DMS153 treated with DMSO at 0.1 percent for 48 hours (cell line): Measurements from ENCODE around the gene SCP2.

Experiments
- DNase-seq: peaks from one replicate; lab custom pipeline; 2025; ENCODE audit not compliant: unreplicated experiment; lab: John Stamatoyannopoulos, UW

Gene SCP2, protein sequence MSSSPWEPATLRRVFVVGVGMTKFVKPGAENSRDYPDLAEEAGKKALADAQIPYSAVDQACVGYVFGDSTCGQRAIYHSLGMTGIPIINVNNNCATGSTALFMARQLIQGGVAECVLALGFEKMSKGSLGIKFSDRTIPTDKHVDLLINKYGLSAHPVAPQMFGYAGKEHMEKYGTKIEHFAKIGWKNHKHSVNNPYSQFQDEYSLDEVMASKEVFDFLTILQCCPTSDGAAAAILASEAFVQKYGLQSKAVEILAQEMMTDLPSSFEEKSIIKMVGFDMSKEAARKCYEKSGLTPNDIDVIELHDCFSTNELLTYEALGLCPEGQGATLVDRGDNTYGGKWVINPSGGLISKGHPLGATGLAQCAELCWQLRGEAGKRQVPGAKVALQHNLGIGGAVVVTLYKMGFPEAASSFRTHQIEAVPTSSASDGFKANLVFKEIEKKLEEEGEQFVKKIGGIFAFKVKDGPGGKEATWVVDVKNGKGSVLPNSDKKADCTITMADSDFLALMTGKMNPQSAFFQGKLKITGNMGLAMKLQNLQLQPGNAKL

GRCh38 chr1:52927212-52928014 is at the start of gene SCP2:
Gene SCP2 (plus strand): TSS chr1:52927276. CDS start chr1:52927397, 121 bp downstream.
- peak; percentile 48 for DNase-seq

GRCh38 chr1:52877554-52877953 is 49.5 kb upstream of the SCP2 start:
- no peak for DNase-seq

- DNase-seq, result no peak
These were observed 46.9 kb upstream of the SCP2 start for GRCh38 chr1:52880206-52880605.

GRCh38 chr1:52887483-52887882 is 39.6 kb upstream of the SCP2 start:
- no peak for DNase-seq

- no peak for DNase-seq
These were observed 34.5 kb upstream of the SCP2 start for GRCh38 chr1:52892424-52893215.

DNA sequence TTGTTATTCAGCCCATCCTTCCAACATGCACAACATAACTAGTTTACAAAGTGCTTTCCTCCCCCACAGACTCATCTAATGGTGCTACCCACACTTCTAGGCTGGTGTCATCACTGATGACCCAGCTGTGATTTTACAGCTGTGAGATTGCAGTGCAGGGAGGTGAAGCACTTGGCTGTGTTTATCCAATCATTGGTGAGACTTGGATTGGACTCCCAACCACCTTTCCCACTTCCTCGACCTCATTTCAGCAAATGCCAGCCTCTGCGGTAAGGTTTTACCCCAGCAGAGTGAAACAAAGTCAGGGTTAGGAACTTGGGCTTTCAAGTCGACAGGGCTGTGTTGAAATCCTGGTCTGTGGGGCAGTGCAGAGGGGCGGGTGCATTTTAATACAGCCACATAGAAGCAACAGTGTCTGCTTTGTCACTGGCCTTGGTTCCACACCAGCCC is 27.6 kb upstream of the SCP2 start:
- no peak for DNase-seq

DNA sequence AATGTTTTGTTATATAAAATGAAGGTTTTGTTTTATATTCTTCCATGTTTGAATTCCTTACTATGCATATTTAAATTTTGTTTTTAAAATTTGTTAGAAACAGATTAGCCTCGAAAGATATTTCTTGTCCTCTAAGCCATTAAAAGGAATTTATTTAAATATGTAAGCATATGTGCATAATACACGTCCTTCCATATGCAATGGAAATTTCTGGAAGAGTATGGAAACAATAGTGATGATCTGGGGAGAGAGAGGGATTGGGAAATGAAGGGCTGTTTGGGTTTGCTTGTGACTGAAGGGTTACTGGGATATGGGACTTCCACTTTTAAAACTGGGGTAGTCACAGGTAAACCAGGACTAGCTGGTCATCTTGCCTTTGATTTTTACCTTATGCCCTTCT is 26.7 kb upstream of the SCP2 start:
- DNase-seq, result no peak

GRCh38 chr1:52901384-52901783 is 25.7 kb upstream of the SCP2 start:
- no peak for DNase-seq

DNA sequence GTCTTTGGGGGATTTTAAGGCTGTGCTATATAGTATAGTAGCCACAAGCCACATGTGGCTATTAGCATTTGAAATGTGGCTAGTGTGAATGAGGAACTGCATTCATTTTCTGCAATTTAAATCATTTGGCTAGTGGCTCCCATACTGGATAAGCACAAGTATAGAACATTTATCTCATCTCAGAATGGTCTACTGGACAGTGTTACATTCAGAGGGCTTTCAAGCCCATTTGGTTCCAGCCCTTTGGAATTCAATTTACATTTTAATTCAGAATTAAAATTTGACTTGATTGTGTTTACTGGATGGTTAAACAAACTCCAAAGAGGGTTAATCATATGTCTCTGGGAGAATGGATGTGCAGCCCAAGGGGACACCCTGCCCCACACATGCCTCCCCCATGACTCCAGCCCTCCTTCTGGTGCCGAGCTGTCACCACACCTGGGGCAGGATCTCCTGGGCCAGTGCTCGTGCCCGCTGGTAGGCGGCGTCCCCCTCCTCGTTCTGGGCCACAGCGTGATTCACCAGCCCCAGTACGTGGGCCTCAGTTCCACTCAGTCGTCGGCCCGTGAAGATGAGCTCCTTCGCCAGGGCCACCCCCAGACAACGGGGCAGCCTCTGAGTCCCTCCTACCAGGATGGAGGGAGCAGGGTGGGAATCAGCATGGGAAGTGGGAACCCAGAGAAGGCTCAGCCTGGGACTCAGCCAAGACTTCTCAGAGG is 22.7 kb upstream of the SCP2 start:
- no peak for DNase-seq

DNA sequence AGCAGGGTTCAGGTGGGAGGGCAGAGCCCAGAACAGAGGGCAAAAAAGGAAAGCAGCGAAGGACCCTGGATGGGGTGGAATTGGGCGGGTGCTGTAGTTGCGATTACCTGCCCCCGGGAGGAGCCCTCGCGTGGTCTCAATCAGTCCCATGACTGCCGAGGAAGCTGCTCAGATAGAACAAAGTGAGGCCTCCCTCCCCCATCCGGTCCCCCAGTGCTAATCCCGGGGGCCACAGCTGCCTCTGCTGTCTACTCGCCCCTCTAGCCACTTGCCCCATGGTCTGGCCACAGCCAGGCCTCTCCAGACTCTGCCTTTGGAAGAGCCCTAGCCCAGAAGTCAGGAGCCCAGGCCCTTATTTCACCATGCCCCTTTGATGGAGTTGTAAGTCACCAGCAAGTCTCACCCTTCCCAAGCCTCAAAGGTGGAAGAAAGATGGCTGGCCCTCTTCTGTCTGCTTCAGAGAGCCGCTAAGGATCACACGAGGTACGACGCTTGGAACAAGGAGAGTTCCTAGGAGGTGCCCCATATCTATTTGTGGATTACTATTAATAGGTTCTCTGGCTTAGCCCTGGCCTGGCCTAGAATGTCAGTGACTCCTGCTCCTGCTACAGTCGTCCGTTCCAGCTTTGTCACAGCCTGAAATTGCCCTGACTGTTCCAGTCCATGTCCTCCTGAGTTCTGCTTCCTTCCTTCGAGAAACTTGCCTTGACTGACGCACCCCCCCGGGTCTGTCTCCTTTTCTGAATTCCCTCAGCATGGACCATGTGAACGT is 22.0 kb upstream of the SCP2 start:
- DNase-seq, result peak; percentile 3

- DNase-seq, result no peak
These were observed 20.9 kb upstream of the SCP2 start for GRCh38 chr1:52906135-52906603.

- no peak for DNase-seq
These were observed 19.8 kb upstream of the SCP2 start for GRCh38 chr1:52907068-52907811.

DNA sequence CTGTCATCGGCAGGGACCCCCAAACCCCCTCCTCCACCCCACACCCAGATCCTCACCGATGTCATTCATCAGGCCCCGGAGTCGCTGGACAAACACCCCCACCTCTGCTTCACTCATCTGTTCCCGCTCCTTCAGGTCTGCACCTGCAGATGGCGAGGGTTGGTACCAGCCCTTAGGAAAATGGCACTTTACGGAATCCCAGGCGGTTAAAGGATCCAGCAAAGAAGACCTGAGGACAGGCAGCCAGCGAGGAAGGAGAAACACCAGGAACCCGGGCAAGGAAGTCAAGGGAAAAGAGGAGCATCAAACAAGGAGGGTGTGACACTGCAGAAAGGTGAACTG is 19.3 kb upstream of the SCP2 start:
- DNase-seq, result no peak

DNA sequence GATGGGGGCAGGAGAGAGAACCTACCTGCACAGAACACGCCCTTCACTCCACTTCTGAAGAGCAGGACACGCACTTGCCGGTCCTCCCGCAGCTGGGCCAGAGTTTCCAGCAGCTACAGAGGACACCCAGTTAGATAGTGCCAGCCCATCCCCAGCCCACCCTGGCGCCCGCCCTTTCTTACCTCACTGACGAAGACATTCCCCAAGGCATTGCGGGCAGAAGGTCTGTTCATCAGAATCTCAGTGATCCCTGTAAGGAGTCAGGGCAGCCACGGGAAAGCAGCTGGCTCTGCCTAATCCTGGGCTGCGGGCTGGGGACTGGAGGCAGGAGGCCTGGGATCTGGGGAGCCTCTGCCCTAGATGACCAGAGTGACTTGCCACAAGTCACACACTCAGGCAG is 15.5 kb upstream of the SCP2 start:
- no peak for DNase-seq

- DNase-seq, result no peak
These were observed 14.1 kb upstream of the SCP2 start for GRCh38 chr1:52913014-52913413.

DNA sequence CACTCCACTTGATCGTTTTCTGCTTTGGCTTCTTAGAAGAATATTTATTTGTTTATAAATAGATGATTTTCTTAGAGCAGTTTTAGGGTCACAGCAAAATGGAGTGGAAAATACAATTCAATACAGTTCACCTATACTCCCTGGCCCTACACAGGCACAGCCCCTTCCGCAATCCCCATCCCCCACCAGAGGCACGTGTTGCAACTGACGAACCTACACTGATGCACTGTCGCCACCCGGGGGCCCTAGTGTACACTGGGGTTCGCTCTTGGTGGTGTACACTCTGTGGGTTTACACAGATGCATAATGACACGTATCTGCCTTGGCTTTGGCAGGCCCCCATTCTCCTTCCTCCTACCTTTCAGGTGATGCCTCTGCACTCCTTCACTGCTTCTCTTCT is 13.5 kb upstream of the SCP2 start:
- no peak for DNase-seq

DNA sequence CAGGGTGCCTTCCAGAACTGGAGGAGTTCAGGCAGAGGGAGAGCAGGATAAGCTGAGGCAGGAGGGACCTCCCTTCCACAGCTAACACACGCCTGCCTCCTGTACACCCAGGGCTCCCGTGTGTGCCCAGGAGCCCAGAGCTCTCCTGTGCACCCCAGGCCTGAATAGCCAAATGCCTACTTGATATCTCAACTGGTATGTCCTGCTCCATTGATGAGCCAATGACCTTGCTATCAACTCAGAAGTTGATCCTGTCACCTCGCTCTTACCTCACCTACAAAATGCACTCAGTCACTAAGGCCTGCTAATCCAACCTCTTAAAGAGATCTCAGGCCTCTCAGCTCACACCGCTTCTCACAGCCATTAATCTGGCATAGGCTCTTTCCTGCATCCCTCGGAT is 12.6 kb upstream of the SCP2 start:
- DNase-seq, result no peak

GRCh38 chr1:52915211-52915854 is 11.7 kb upstream of the SCP2 start:
- DNase-seq, result no peak

- no peak for DNase-seq
These were observed 11.2 kb upstream of the SCP2 start for GRCh38 chr1:52915855-52916220.
